GM19240 (cell line): ENCODE measurements around the gene NSMCE3.

Source experiments
- DNase-seq: peaks from one replicate; pipeline ENCODE4 v3.0.0; 2011; ENCODE audit warnings: low spot score; ENCODE audit not compliant: insufficient read length

The NSMCE3 gene

GRCh38 chr15:29222129-29222853, 47.3 kb downstream of the NSMCE3 start:
- DNase-seq: no peak

- no peak for DNase-seq
Observed at GRCh38 chr15:29220852-29221251, 48.8 kb downstream of the NSMCE3 start.

GRCh38 chr15:29216955-29217354, 52.7 kb downstream of the NSMCE3 start:
- DNase-seq: no peak
